ENCODE data around the gene KRTAP2-4. TPM values are rescaled to one million over a fixed set of nuclear protein-coding genes. Genes with fewer than 3 reads are reported as not detected.

Gene KRTAP2-4, protein sequence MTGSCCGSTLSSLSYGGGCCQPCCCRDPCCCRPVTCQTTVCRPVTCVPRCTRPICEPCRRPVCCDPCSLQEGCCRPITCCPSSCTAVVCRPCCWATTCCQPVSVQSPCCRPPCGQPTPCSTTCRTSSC
- total RNA-seq: not detected in 2 replicates

GRCh38 chr17:41065829-41066624 lies at the start of gene KRTAP2-4:
KRTAP2-4 (minus strand) TSS chr17:41065879; CDS start chr17:41065845, 34 bp downstream.

GRCh38 chr17:41105347-41105746 lies 39.7 kb upstream of the KRTAP2-4 start, which contains the start of gene KRTAP4-9:
KRTAP4-9 (plus strand) TSS chr17:41105389; CDS start chr17:41105389, 0 bp downstream.

GRCh38 chr17:41101586-41102259 lies 36.0 kb upstream of the KRTAP2-4 start, which contains the start of gene KRTAP4-16:
KRTAP4-16 (minus strand) TSS chr17:41102209; CDS start chr17:41102209, 0 bp downstream.

GRCh38 chr17:41098042-41098441 lies 32.4 kb upstream of the KRTAP2-4 start, which contains the start of gene KRTAP4-8:
KRTAP4-8 (minus strand) TSS chr17:41098142; CDS start chr17:41098084, 58 bp downstream.

DNA sequence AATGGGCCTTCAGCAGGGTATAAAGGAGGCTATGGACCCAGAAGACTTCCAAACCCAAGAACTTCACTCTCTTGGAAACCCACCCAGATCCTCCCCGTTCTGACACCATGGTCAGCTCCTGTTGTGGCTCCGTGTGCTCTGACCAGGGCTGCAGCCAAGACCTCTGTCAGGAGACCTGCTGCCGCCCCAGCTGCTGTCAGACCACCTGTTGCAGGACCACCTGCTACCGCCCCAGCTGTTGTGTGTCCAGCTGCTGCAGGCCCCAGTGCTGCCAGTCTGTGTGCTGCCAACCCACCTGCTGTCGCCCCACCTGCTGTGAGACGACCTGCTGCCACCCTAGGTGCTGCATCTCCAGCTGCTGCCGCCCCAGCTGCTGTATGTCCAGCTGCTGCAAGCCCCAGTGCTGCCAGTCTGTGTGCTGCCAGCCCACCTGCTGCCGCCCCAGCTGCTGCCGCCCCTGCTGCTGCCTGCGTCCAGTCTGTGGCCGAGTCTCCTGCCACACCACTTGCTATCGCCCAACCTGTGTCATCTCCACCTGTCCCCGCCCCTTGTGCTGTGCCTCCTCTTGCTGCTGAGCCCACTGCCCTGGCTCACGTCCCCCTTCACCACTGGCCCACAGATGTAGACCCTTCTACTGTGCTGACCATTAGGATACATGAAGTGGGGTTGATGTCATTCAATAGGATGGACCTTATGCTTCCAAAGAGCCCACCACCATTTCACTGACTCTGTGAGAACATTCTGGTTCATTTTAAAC lies 18.6 kb upstream of the KRTAP2-4 start, which contains the start of gene KRTAP4-7:
KRTAP4-7 (plus strand) TSS at position 51 of the 757 bp plus-strand sequence; CDS start at position 108, 57 bp downstream.

GRCh38 chr17:41060052-41060604 lies 5.6 kb downstream of the KRTAP2-4 start, which contains the start of gene KRTAP2-3:
KRTAP2-3 (minus strand) TSS chr17:41060114; CDS start chr17:41060050, 64 bp downstream.

DNA sequence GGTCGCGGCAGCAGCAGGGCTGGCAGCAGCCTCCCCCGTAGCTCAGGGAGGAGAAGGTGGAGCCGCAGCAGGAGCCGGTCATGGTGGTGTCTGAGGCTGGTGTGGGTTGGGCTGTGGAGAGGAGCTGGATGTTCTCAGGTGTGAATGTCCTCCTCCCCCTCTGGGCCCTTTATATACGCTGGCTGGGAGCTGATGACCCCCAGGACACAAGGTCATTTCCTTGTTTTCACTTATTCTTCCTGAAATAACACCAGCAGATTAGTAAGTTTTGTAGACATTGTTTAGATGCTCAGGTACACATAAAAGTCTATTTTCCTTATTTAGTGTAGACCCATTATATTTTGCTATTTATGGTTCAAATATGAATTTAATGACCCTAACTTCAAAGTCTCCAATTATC lies 10.5 kb downstream of the KRTAP2-4 start, which contains the start of gene KRTAP2-2:
KRTAP2-2 (minus strand) TSS at position 101 of the 400 bp plus-strand sequence; CDS start at position 82, 19 bp downstream.

DNA sequence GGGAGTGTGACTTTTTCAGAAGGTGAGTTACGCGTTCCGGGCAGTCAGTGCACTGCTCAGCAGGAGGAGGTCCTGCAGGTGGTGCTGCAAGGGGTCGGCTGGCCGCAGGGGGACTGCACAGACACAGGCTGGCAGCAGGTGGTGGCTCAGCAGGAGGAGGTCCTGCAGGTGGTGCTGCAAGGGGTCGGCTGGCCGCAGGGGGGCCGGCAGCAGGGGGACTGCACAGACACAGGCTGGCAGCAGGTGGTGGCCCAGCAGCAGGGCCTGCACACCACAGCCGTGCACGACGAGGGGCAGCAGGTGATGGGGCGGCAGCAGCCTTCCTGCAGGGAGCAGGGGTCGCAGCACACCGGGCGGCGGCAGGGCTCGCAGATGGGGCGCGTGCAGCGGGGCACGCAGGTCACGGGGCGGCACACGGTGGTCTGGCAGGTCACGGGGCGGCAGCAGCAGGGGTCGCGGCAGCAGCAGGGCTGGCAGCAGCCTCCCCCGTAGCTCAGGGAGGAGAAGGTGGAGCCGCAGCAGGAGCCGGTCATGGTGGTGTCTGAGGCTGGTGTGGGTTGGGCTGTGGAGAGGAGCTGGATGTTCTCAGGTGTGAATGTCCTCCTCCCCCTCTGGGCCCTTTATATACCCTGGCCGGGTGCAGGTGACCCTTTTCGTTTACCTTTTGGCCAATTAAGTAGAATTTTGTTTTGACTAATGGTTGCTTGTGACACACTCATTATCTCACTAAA lies 18.8 kb downstream of the KRTAP2-4 start, which contains the start of gene KRTAP2-1:
KRTAP2-1 (minus strand) TSS at position 582 of the 731 bp plus-strand sequence; CDS start at position 533, 49 bp downstream.

DNA sequence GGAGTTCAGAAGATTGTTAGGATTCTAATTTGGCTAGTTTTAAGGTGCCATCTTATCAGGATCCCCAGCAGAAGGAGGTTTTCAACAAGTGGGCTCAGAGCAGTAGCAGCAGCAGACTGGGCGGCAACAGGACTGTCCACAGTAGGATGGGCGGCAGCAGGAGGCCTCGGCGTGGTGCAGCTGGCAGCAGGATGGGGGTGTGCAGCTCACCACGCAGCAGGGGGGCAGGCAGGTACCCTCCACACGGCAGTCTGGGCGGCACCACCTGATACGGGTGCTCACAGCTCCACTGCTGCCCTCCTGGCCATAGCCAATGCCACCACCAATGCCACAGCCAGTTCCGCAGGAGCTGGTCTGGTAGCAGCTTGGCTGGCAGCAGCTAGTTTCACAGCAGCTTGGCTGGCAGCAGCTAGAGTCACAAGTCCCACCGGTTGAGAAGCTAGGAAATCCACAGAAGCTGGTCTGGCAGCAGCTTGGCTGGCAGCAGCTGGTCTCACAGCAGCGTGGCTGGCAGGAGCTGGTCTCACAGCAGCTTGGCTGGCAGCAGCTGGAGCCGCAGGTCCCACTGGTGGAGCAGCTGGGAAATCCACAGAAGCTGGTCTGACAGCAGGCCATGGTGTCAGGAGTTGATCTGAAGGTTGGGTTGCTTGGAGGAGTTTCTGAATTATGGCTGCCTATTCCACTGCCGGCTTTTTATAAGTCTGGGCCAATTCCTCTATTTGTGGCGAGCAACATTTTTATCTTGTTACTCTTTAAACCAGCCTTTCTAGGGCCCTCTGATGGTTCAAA lies 24.7 kb downstream of the KRTAP2-4 start, which contains the start of gene KRTAP1-1:
KRTAP1-1 (minus strand) TSS at position 668 of the 789 bp plus-strand sequence; CDS start at position 615, 53 bp downstream.

DNA sequence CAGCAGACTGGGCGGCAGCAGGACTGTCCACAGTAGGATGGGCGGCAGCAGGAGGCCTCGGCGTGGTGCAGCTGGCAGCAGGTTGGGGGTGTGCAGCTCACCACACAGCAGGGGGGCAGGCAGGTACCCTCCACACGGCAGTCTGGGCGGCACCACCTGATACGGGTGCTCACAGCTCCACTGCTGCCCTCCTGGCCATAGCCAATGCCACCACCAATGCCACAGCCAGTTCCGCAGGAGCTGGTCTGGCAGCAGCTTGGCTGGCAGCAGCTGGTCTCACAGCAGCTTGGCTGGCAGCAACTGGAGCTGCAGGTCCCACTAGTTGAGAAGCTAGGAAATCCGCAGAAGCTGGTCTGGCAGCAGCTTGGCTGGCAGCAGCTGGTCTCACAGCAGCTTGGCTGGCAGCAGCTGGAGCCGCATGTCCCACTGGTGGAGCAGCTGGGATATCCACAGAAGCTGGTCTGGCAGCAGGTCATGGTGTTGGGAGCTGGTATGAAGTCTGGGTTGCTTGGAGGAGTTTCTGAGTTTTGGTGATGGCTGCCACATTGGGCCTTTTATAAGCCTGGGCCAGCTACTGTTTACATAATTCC lies 31.2 kb downstream of the KRTAP2-4 start, which contains the start of gene KRTAP1-3:
KRTAP1-3 (minus strand) TSS at position 529 of the 590 bp plus-strand sequence; CDS start at position 476, 53 bp downstream.

GRCh38 chr17:41029633-41030245 lies 35.9 kb downstream of the KRTAP2-4 start, which contains the start of gene KRTAP1-4:
KRTAP1-4 (minus strand) TSS chr17:41030195; CDS start chr17:41030078, 117 bp downstream.

DNA sequence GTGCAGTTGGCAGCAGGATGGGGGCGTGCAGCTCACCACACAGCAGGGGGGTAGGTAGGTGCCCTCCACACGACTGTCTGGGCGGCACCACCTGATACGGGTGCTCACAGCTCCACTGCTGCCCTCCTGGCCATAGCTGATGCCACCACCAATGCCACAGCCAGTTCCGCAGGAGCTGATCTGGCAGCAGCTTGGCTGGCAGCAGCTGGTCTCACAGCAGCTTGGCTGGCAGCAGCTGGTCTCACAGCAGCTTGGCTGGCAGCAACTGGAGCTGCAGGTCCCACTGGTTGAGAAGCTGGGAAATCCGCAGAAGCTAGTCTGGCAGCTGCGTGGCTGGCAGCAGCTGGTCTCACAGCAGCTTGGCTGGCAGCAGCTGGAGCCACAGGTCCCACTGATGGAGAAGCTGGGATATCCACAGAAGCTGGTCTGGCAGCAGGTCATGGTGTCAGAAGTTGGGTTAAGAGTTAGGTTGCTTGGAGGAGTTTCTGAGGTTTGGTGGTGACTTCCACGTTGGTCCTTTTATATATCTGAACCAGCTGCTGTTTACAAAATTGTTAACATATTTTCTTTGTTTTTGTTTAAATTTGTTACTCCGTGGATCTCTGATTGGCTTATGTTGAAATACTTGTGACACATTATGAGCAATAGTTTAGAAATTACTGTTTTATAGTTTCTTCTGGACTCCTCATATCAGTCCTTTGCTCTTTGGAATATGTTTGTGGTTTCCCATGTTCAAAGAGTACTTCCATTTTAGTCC lies 38.8 kb downstream of the KRTAP2-4 start, which contains the start of gene KRTAP1-5:
KRTAP1-5 (minus strand) TSS at position 494 of the 757 bp plus-strand sequence; CDS start at position 441, 53 bp downstream.

Other genes with a start within 250 kb of the KRTAP2-4 start
- 2.7 and 4.0 TPM in 2 replicates for gene KRT10, start 243.3 kb downstream of the KRTAP2-4 start, total RNA-seq
- not detected in 2 replicates for gene KRT12, start 198.7 kb downstream of the KRTAP2-4 start, total RNA-seq
- not detected in 2 replicates for gene KRT20, start 180.6 kb downstream of the KRTAP2-4 start, total RNA-seq
- gene KRT23, start 128.2 kb downstream of the KRTAP2-4 start, total RNA-seq: not detected in 2 replicates
- gene KRT39, start 98.9 kb downstream of the KRTAP2-4 start, total RNA-seq: not detected in 2 replicates
- not detected in 2 replicates for gene KRT40, start 81.6 kb downstream of the KRTAP2-4 start, total RNA-seq
- gene KRTAP3-3, start 71.7 kb downstream of the KRTAP2-4 start, total RNA-seq: not detected in 2 replicates
- gene KRTAP3-2, start 66.0 kb downstream of the KRTAP2-4 start, total RNA-seq: not detected in 2 replicates
- not detected in 2 replicates for gene KRTAP3-1, start 56.8 kb downstream of the KRTAP2-4 start, total RNA-seq
- not detected in 2 replicates for gene KRTAP1-5, start 38.7 kb downstream of the KRTAP2-4 start, total RNA-seq
- gene KRTAP1-4, start 35.7 kb downstream of the KRTAP2-4 start, total RNA-seq: not detected in 2 replicates
- gene KRTAP1-3, start 31.0 kb downstream of the KRTAP2-4 start, total RNA-seq: not detected in 2 replicates
- gene KRTAP1-1, start 24.4 kb downstream of the KRTAP2-4 start, total RNA-seq: not detected in 2 replicates
- not detected in 2 replicates for gene KRTAP2-1, start 18.6 kb downstream of the KRTAP2-4 start, total RNA-seq
- not detected in 2 replicates for gene KRTAP2-2, start 10.6 kb downstream of the KRTAP2-4 start, total RNA-seq
- gene KRTAP2-3, start 5.8 kb downstream of the KRTAP2-4 start, total RNA-seq: not detected in 2 replicates
- not detected in 2 replicates for gene KRTAP4-7, start 18.3 kb upstream of the KRTAP2-4 start, total RNA-seq
- gene KRTAP4-8, start 32.3 kb upstream of the KRTAP2-4 start, total RNA-seq: not detected in 2 replicates
- not detected in 2 replicates for gene KRTAP4-16, start 36.3 kb upstream of the KRTAP2-4 start, total RNA-seq
- gene KRTAP4-9, start 39.5 kb upstream of the KRTAP2-4 start, total RNA-seq: not detected in 2 replicates
- not detected in 2 replicates for gene KRTAP4-11, start 52.5 kb upstream of the KRTAP2-4 start, total RNA-seq
- gene KRTAP4-12, start 58.3 kb upstream of the KRTAP2-4 start, total RNA-seq: not detected in 2 replicates
- not detected in 2 replicates for gene KRTAP4-6, start 74.7 kb upstream of the KRTAP2-4 start, total RNA-seq
- not detected in 2 replicates for gene KRTAP4-5, start 83.9 kb upstream of the KRTAP2-4 start, total RNA-seq
- not detected in 2 replicates for gene KRTAP4-4, start 94.9 kb upstream of the KRTAP2-4 start, total RNA-seq
- not detected in 2 replicates for gene KRTAP4-3, start 102.3 kb upstream of the KRTAP2-4 start, total RNA-seq
- gene KRTAP4-2, start 112.3 kb upstream of the KRTAP2-4 start, total RNA-seq: not detected in 2 replicates
- not detected in 2 replicates for gene KRTAP4-1, start 119.0 kb upstream of the KRTAP2-4 start, total RNA-seq
- gene KRTAP9-1, start 124.0 kb upstream of the KRTAP2-4 start, total RNA-seq: not detected in 2 replicates
- gene KRTAP9-2, start 160.8 kb upstream of the KRTAP2-4 start, total RNA-seq: not detected in 2 replicates
- not detected in 2 replicates for gene KRTAP9-3, start 166.6 kb upstream of the KRTAP2-4 start, total RNA-seq
- not detected in 2 replicates for gene KRTAP9-8, start 172.1 kb upstream of the KRTAP2-4 start, total RNA-seq
- not detected in 2 replicates for gene KRTAP9-4, start 183.8 kb upstream of the KRTAP2-4 start, total RNA-seq
- not detected in 2 replicates for gene KRTAP9-9, start 189.5 kb upstream of the KRTAP2-4 start, total RNA-seq
- not detected in 2 replicates for gene KRTAP9-6, start 199.5 kb upstream of the KRTAP2-4 start, total RNA-seq
- gene KRTAP9-7, start 209.8 kb upstream of the KRTAP2-4 start, total RNA-seq: not detected in 2 replicates
- gene KRTAP29-1, start 237.0 kb upstream of the KRTAP2-4 start, total RNA-seq: not detected in 2 replicates
- gene KRTAP16-1, start 243.4 kb upstream of the KRTAP2-4 start, total RNA-seq: not detected in 2 replicates
- not detected in 2 replicates for gene KRTAP17-1, start 249.8 kb upstream of the KRTAP2-4 start, total RNA-seq